Natural killer cell treated with Interleukin-12 subunit alpha and Interleukin-12 subunit beta and Interleukin-15 and Interleukin-18, amount 100 ng/mL, for 72 hours (primary cell): ENCODE results near the gene G6PD. TPM values are rescaled to one million over a fixed set of nuclear protein-coding genes. Genes with fewer than 3 reads are reported as not detected.

ENCODE experiments used
- ATAC-seq, 2 donors: fragments of 150-1000 bp; cut with Tn5 transposase in 1 of 2; sonication (Bioruptor Pico), chemical (Tn5 transposase) in 1 of 2; 2 replicates each; pipeline ENCODE4 v1.10.0; 2021
- DNase-seq: peaks from one replicate; pipeline ENCODE4 v3.0.0; 2022; ENCODE audit warnings: low spot score
- H3K27ac Mint-ChIP-seq, 2 donors: 1 replicate in 1 of 2; 2 replicates in 1 of 2; pipeline ENCODE4 v1.8.0; 2022; ENCODE audit warnings: mixed read lengths in 2 of 2, mild to moderate bottlenecking in 1 of 2, moderate library complexity in 1 of 2
- H3K27me3 Mint-ChIP-seq, 2 donors: 1 replicate in 1 of 2; 2 replicates in 1 of 2; pipeline ENCODE4 v1.8.0; 2022; ENCODE audit warnings: mixed read lengths in 2 of 2
- H3K36me3 Mint-ChIP-seq: one replicate; pipeline ENCODE4 v1.8.0; 2022; ENCODE audit warnings: mixed read lengths
- H3K4me1 Mint-ChIP-seq, 2 donors: 1 replicate in 1 of 2; 2 replicates in 1 of 2; pipeline ENCODE4 v1.8.0; 2022; ENCODE audit warnings: low read depth in 2 of 2, mixed read lengths in 2 of 2, mild to moderate bottlenecking in 1 of 2
- H3K4me3 Mint-ChIP-seq: one replicate; pipeline ENCODE4 v1.8.0; 2022; ENCODE audit warnings: mixed read lengths
- H3K9me3 Mint-ChIP-seq: 2 replicates; pipeline ENCODE4 v1.8.0; 2022; ENCODE audit warnings: mixed read lengths
- total RNA-seq, 2 donors: library from RNA; stranded (reverse); gene quantifications; one replicate each; pipeline ENCODE4 v1.2.3, GENCODE V29; 2022

The G6PD gene
- total RNA-seq, 2 donors from 2014 or later = 115 to 227 TPM

GRCh38 chrX:154535892-154536291 lies 10.8 kb downstream of the G6PD start:
- Mint-ChIP-seq H3K9me3 (no peaks in the 10 kb centered on the region), H3K4me3 (no peak overlapping the region), H3K27ac (peak overlapping the region in 1 of 2 donors; percentile 51), H3K4me1 (peaks cover 7 to 23% of the 10 kb centered on the region in 2 donors), H3K36me3 (no peaks in the 10 kb centered on the region), H3K27me3 (peaks cover 0 to 3% of the 10 kb centered on the region in 2 donors)
- DNase-seq (no peak), ATAC-seq (no peak)

GRCh38 chrX:154534526-154535322 lies 11.9 kb downstream of the G6PD start:
- H3K36me3 Mint-ChIP-seq = no peaks in the 10 kb centered on the region
- peaks cover 7 to 19% of the 10 kb centered on the region in 2 donors for H3K4me1 Mint-ChIP-seq
- H3K27ac Mint-ChIP-seq = peak overlapping the region; percentile 31 to 51
- DNase-seq = peak; percentile 89
- ATAC-seq = peak; percentile 95 to 96
- no peaks in the 10 kb centered on the region for H3K9me3 Mint-ChIP-seq
- H3K4me3 Mint-ChIP-seq = no peak overlapping the region
- H3K27me3 Mint-ChIP-seq = peaks cover 0 to 3% of the 10 kb centered on the region in 2 donors

GRCh38 chrX:154532690-154533089 lies 14.0 kb downstream of the G6PD start:
- H3K36me3 Mint-ChIP-seq = no peaks in the 10 kb centered on the region
- no peaks in the 10 kb centered on the region for H3K27me3 Mint-ChIP-seq
- no peak for ATAC-seq
- DNase-seq = no peak
- H3K4me1 Mint-ChIP-seq = peaks cover 0 to 9% of the 10 kb centered on the region in 2 donors
- no peak overlapping the region for H3K27ac Mint-ChIP-seq
- no peak overlapping the region for H3K4me3 Mint-ChIP-seq
- H3K9me3 Mint-ChIP-seq = no peaks in the 10 kb centered on the region

DNA sequence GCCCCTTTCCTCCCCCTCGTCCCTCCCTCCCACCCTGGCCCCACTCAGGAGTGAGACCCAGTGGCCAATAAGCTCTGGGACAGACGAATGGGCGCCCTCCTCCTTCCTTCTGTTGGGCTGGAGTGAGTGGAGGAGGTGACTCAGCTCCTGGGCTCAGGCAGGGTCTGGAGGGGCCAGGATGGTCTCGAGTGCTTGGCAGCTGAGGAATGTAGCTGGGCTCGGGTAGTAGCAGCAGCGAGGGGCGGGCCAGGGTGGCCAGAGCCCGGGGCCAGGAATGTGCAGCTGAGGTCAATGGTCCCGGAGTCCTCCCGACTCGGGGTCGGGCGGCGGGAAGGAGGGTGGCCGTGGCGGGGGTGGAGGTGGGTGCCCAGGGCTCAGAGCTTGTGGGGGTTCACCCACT lies 15.0 kb downstream of the G6PD start:
- no peak overlapping the region for H3K4me3 Mint-ChIP-seq
- peaks cover 0 to 6% of the 10 kb centered on the region in 2 donors for H3K4me1 Mint-ChIP-seq
- no peak overlapping the region for H3K27ac Mint-ChIP-seq
- no peak for DNase-seq
- no peaks in the 10 kb centered on the region for H3K27me3 Mint-ChIP-seq
- H3K9me3 Mint-ChIP-seq = no peaks in the 10 kb centered on the region
- H3K36me3 Mint-ChIP-seq = no peaks in the 10 kb centered on the region
- ATAC-seq = no peak

- no peak for DNase-seq
- ATAC-seq = no peak
- Mint-ChIP-seq H3K27ac (no peak overlapping the region), H3K9me3 (no peaks in the 10 kb centered on the region), H3K4me1 (peaks cover 5 to 10% of the 10 kb centered on the region in 2 donors), H3K4me3 (no peak overlapping the region), H3K36me3 (no peaks in the 10 kb centered on the region), H3K27me3 (peaks cover 0 to 3% of the 10 kb centered on the region in 2 donors)
Measured at GRCh38 chrX:154530286-154530685, 16.4 kb downstream of the G6PD start.

DNA sequence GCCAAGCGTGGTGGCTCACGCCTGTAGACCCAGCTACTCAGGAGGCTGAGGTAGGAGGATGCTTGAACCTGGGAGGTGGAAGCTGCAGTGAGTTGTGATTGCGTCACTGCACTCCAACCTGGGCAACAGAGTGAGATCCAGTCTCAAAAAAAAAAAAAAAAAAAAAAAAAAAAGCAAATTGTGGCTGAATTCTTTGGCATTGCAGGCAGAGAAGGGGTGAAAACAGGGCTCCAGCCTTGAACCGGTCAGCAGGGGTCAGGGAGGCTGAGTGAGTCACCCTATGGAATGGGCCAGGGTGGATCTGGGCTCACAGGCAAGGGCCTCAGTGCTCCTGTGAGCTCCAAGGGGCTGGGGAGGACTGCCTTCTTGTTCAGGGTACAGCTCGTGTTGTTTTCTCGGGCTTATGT lies 17.4 kb downstream of the G6PD start:
- no peaks in the 10 kb centered on the region for H3K36me3 Mint-ChIP-seq

DNA sequence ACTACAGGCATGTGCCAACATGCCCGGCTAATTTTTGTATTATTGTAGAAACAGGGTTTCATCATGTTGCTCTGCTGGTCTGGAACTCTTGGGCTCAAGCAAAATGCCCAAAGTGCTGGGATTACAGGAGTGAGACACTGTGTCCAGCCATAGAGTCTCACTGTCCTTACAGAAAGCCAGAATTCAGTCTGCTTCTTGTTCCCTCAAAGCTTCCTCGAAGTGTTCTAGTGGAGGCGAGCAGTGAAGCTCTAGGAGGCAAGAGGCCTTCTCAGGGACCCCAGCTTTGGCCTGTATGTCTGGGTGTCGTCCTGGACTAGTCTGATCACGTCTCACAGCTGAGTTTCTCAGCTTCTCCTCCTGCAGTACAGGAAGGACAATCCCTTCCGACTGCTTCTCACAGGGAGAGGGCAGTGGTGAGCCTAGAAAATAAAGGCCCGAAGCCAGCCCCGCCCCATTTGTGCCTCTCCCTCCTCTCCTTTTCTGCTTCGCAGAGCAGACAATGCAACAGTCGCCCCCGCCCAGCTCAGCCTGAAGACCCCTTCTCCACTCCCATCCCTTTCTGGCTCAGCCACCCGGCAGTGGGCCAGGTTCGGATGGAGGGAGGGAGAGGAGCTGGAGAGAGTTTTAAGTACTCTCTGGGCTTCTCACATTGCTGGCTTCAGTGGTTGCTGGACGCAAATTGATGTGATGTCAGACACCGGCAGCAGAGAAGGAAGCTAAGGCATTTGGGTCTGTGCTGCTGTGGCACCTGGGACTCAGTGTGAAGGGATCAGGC lies 19.6 kb downstream of the G6PD start:
- ATAC-seq (peak; percentile 81 to 84), DNase-seq (no peak)
- Mint-ChIP-seq H3K4me1 (peaks cover 4 to 5% of the 10 kb centered on the region in 2 donors), H3K9me3 (no peaks in the 10 kb centered on the region), H3K27ac (peak overlapping the region in 1 of 2 donors; percentile 73), H3K36me3 (no peaks in the 10 kb centered on the region), H3K27me3 (peaks cover 0 to 3% of the 10 kb centered on the region in 2 donors), H3K4me3 (peak overlapping the region; percentile 10)

More for the DNA sequence above, 17.4 kb downstream of the G6PD start:
- no peak for ATAC-seq
- DNase-seq = no peak
- Mint-ChIP-seq H3K4me1 (peaks cover 4 to 5% of the 10 kb centered on the region in 2 donors), H3K27ac (no peak overlapping the region), H3K4me3 (no peak overlapping the region), H3K27me3 (peaks cover 0 to 3% of the 10 kb centered on the region in 2 donors), H3K9me3 (no peaks in the 10 kb centered on the region)

DNA sequence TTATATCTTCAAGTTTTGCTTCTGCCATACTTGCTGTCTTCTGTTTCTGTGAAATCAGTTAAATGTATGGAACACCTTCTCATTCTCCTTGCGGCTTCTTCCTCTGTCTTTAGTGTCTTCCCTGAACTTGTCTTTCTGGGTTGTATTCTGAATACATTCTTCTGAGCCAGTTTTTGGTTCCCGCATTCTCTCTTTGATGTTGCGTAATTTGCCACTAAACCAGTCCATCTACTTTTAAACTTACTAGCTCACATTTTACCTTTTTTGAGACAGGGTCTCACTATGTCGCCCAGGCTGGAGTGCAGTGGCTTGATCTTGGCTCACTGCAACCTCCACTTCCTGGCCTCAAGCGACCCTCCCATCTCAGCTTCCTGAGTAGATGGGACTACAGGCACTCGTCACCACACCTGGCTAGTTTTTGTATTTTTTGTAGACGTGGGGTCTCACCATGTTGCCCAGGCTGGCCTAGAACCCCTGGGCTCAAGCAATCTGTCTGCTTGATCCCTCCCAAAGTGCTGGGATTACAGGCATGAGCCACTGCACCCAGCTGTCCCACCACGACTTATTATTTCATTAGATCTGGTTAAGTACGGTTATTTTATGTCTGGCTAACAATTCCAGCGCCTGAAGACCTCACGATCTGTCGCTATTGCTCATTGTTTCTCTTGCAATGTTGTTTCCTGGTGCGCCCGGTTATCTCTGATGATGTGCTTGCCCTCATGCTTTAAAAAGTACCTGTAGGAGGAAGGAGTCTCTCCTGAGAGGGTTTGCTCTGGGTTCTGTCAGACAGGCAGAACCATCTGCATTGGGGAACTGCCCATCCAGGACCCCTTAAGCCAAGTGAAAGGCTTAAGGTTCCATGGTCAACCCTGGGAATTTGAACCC lies 20.8 kb downstream of the G6PD start:
- no peak for ATAC-seq
- no peak overlapping the region for H3K4me3 Mint-ChIP-seq
- H3K4me1 Mint-ChIP-seq = peaks cover 4 to 5% of the 10 kb centered on the region in 2 donors
- H3K9me3 Mint-ChIP-seq = no peaks in the 10 kb centered on the region
- H3K27me3 Mint-ChIP-seq = peaks cover 0 to 6% of the 10 kb centered on the region in 2 donors
- DNase-seq = no peak
- no peaks in the 10 kb centered on the region for H3K36me3 Mint-ChIP-seq
- H3K27ac Mint-ChIP-seq = no peak overlapping the region

GRCh38 chrX:154519389-154519788 lies 27.3 kb downstream of the G6PD start:
- Mint-ChIP-seq H3K4me1 (peaks cover 12% of the 10 kb centered on the region in 2 donors), H3K36me3 (no peaks in the 10 kb centered on the region), H3K9me3 (no peaks in the 10 kb centered on the region), H3K27ac (no peak overlapping the region), H3K4me3 (no peak overlapping the region), H3K27me3 (peaks cover 0 to 3% of the 10 kb centered on the region in 2 donors)
- no peak for DNase-seq
- no peak for ATAC-seq

DNA sequence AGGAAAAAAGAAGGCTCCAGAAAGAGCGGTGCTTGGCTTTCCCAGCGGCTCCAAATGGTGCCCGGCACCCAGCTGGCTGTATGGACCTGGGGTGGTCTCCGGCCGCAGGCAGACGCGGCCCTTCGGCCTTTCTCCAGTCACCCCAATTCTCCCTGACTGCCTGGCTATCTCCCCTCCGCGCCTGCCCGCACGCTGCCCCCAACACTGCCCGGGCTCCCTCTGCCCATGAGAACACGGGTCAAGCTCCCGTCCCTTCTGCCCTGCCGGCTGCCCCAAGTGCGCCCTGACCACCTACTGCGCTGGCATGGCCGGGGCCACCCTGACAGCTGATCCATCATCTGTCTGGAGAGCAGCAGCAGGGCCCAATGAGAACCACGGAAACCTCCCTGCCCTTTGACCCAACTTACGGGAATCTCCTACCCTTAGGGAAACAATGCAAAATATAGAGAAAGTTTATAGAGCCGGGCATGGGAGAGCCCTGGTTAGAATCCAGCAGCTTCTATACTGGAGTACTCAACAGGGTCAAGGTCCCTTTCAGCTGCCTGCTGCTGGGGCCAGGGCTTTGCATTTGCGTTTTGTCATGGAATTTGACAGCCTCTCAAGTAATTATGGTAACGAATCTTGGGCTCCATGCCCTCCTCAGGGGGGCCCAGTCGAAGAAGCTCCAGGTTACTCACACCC lies 29.4 kb downstream of the G6PD start:
- H3K9me3 Mint-ChIP-seq = no peaks in the 10 kb centered on the region
- no peaks in the 10 kb centered on the region for H3K36me3 Mint-ChIP-seq
- ATAC-seq (no peak), DNase-seq (no peak)
- peaks cover 17 to 21% of the 10 kb centered on the region in 2 donors for H3K4me1 Mint-ChIP-seq
- no peak overlapping the region for H3K4me3 Mint-ChIP-seq
- peaks cover 0 to 8% of the 10 kb centered on the region in 2 donors for H3K27me3 Mint-ChIP-seq
- H3K27ac Mint-ChIP-seq = peak overlapping the region in 1 of 2 donors; percentile 87

- H3K4me1 Mint-ChIP-seq = peaks cover 17 to 21% of the 10 kb centered on the region in 2 donors
- no peaks in the 10 kb centered on the region for H3K9me3 Mint-ChIP-seq
- ATAC-seq (peak in 1 of 2 donors; percentile 1), DNase-seq (no peak)
- H3K27ac Mint-ChIP-seq = peak overlapping the region; percentile 77 to 87
- H3K27me3 Mint-ChIP-seq = peaks cover 0 to 4% of the 10 kb centered on the region in 2 donors
- H3K36me3 Mint-ChIP-seq = no peaks in the 10 kb centered on the region
- peak overlapping the region; percentile 86 for H3K4me3 Mint-ChIP-seq
Measured at GRCh38 chrX:154516656-154517100, 30.0 kb downstream of the G6PD start.

DNA sequence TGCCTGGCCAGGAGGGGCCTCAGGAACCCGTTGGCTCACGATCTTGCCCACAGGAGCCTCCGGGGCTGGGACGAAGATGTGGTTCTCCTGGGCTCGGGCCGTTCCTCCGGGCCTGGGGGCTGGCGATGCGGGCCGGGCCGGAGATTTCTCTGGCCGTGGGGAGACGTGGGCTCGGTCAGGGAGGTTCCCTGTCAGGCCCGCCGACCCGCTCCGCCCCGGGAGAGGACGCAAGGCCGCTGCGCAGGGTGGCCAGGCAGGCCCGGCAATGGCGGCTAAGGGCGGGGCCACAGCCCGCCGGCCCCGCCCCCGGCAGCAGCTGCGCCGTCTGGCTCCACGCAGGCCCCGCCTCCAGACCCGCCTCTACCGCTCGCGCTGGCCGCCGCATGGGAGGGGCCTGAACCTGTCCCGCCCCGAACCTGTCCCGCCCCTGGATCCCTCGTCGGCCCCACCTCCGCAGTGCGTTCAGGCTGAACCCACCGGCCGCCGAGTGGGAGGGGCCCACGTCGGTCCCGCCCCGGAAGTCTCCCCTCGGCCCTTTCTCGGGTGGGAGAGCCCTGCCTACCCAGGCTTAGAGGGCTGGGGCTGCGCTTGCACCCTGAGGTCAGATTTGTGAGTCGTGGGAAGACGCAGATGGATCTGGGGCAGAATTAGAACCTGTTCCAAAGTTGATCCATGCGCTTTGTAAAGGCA lies 30.5 kb downstream of the G6PD start, which contains the start of gene FAM3A:
FAM3A (minus strand) TSS at position 267 of the 690 bp plus-strand sequence. CDS start 460 bp downstream, outside the sequence.
- H3K9me3 Mint-ChIP-seq = no peaks in the 10 kb centered on the region
- H3K27ac Mint-ChIP-seq = peak within 1 kb of the TSS; percentile 77 to 87
- H3K4me1 Mint-ChIP-seq = peaks cover 17 to 21% of the 10 kb centered on the region in 2 donors
- H3K4me3 Mint-ChIP-seq = peak within 1 kb of the TSS; percentile 86
- H3K36me3 Mint-ChIP-seq = no peaks in the 10 kb centered on the region
- peaks cover 0 to 4% of the 10 kb centered on the region in 2 donors for H3K27me3 Mint-ChIP-seq
- ATAC-seq (peak; percentile 98 to 99), DNase-seq (peak; percentile 92)
